Measurements from ENCODE around the gene INPP5F. TPM values are rescaled to one million over a fixed set of nuclear protein-coding genes. Genes with fewer than 3 reads are reported as not detected.
A peak's percentile ranks its signal among the peaks of the same experiment; 100 is the strongest.

The INPP5F gene, protein sequence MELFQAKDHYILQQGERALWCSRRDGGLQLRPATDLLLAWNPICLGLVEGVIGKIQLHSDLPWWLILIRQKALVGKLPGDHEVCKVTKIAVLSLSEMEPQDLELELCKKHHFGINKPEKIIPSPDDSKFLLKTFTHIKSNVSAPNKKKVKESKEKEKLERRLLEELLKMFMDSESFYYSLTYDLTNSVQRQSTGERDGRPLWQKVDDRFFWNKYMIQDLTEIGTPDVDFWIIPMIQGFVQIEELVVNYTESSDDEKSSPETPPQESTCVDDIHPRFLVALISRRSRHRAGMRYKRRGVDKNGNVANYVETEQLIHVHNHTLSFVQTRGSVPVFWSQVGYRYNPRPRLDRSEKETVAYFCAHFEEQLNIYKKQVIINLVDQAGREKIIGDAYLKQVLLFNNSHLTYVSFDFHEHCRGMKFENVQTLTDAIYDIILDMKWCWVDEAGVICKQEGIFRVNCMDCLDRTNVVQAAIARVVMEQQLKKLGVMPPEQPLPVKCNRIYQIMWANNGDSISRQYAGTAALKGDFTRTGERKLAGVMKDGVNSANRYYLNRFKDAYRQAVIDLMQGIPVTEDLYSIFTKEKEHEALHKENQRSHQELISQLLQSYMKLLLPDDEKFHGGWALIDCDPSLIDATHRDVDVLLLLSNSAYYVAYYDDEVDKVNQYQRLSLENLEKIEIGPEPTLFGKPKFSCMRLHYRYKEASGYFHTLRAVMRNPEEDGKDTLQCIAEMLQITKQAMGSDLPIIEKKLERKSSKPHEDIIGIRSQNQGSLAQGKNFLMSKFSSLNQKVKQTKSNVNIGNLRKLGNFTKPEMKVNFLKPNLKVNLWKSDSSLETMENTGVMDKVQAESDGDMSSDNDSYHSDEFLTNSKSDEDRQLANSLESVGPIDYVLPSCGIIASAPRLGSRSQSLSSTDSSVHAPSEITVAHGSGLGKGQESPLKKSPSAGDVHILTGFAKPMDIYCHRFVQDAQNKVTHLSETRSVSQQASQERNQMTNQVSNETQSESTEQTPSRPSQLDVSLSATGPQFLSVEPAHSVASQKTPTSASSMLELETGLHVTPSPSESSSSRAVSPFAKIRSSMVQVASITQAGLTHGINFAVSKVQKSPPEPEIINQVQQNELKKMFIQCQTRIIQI
- polyA plus RNA-seq (2013) = 10.8 TPM

DNA sequence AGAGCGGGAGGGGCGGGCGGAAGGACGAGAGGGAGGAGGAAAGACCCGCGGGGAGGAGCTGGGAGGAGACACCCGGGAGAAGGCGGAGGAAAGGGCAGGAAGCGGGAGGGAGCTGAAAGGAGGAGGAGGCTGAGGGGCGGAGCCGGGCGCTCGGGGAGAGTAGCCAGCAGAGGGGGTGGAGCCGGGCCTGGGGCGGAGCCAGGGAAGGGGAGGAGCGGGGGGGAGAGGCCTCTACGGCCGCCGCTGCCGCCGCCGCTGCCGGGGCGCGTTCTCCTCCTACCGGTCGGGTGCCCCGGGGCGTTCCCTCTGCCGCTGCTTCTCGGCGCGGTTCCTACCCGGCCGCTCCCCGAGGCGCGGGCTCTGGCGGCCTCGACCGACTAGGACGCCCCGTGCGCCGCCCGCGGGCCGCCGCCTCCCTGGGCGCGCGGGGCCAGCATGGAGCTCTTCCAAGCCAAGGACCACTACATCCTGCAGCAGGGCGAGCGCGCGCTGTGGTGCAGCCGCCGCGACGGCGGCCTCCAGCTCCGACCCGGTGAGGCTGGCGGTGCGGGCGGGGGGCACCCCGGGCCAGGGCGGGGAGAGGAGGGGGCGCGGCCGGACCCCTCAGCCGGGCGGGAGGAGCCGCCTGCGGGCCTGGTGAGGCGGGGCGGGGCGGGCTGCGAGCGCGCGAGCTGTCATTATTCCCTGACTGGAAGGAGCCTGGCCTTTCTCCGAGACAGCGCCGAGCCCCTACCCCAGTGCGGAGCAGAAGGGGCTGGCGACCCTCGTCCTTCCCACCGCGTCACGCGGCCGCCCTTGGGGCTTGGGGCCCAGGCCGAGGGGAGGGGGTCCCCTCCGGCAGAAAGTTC is at the start of gene INPP5F:
Gene INPP5F (plus strand): TSS at position 223 of the 848 bp plus-strand sequence. CDS start 213 bp downstream, at position 436.
- Histone ChIP-seq H3K27me3 (replicated peaks in 2 of 5; ENCODE audit: control insufficient read depth in 4 of 5, insufficient read depth in 5 of 5, low read length in 4 of 5) (no peaks in the 10 kb centered on the region), H3K4me3 (ENCODE audit: control insufficient read depth in 1 of 7, extremely low read depth in 1 of 7, insufficient read depth in 4 of 7, low read depth in 2 of 7, low read length in 6 of 7) (peak within 1 kb of the TSS; percentile 52 to 92 (median 85)), H3K9me3 (ENCODE audit: control extremely low read depth in 1 of 5, control insufficient read depth in 4 of 5, insufficient read depth in 2 of 5, low read depth in 1 of 5, low read length in 4 of 5) (no peaks in the 10 kb centered on the region), H3K4me1 (ENCODE audit: control extremely low read depth in 1 of 4, control insufficient read depth in 4 of 4, insufficient read depth in 4 of 4, low read length in 3 of 4) (peaks cover 6 to 46% (median 33%) of the 10 kb centered on the region in 4 experiments), H3K27ac (ENCODE audit: insufficient read depth in 1 of 2, low read depth in 1 of 2, low read length in 2 of 2, poor library complexity in 1 of 2, severe bottlenecking in 2 of 2) (peak within 1 kb of the TSS; percentile 40 to 85), H3K36me3 (ENCODE audit: control insufficient read depth in 4 of 4, insufficient read depth in 4 of 4, low read length in 3 of 4) (peaks cover 0 to 3% (median 0%) of the 10 kb centered on the region in 4 experiments)
- peak; percentile 96 for DNase-seq
- WGBS (ENCODE audit: insufficient coverage) = under 1% methylated on average over 88 of the region's 95 CpGs
- CTCF ChIA-PET = interaction anchor here (1.0 to 5.8 kb wide), 14 partner anchors 9 to 122 kb away, joined by 3 to 26 read pairs (median 4); no protein-coding TSS in a partner anchor
- POLR2A ChIA-PET = interaction anchor here (0.6 to 1.4 kb wide), 8 partner anchors 11 to 633 kb away, joined by 3 to 5 read pairs (median 3); no protein-coding TSS in a partner anchor

DNA sequence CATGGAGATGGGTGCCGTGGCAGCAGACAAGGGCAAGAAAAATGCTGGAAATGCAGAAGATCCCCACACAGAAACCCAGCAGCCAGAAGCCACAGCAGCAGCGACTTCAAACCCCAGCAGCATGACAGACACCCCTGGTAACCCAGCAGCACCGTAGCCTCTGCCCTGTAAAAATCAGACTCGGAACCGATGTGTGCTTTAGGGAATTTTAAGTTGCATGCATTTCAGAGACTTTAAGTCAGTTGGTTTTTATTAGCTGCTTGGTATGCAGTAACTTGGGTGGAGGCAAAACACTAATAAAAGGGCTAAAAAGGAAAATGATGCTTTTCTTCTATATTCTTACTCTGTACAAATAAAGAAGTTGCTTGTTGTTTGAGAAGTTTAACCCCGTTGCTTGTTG is 48.7 kb upstream of the INPP5F start:
- WGBS (ENCODE audit: insufficient coverage) = 100% methylated on average over 2 of the region's 6 CpGs
- no peak for DNase-seq
- no peaks in the 10 kb centered on the region for H3K27me3 ChIP-seq (replicated peaks in 2 of 5; ENCODE audit: control insufficient read depth in 4 of 5, insufficient read depth in 5 of 5, low read length in 4 of 5)
- ChIA-PET POLR2A (no interaction called here), CTCF (no interaction called here)
- H3K4me1 ChIP-seq (ENCODE audit: control extremely low read depth in 1 of 4, control insufficient read depth in 4 of 4, insufficient read depth in 4 of 4, low read length in 3 of 4) = peaks cover 0 to 10% (median 6%) of the 10 kb centered on the region in 4 experiments
- no peaks in the 10 kb centered on the region for H3K9me3 ChIP-seq (ENCODE audit: control extremely low read depth in 1 of 5, control insufficient read depth in 4 of 5, insufficient read depth in 2 of 5, low read depth in 1 of 5, low read length in 4 of 5)
- peaks cover 2 to 43% (median 13%) of the 10 kb centered on the region in 4 experiments for H3K36me3 ChIP-seq (ENCODE audit: control insufficient read depth in 4 of 4, insufficient read depth in 4 of 4, low read length in 3 of 4)
- no peak overlapping the region for H3K27ac ChIP-seq (ENCODE audit: insufficient read depth in 1 of 2, low read depth in 1 of 2, low read length in 2 of 2, poor library complexity in 1 of 2, severe bottlenecking in 2 of 2)
- no peak overlapping the region for H3K4me3 ChIP-seq (ENCODE audit: control insufficient read depth in 1 of 7, extremely low read depth in 1 of 7, insufficient read depth in 4 of 7, low read depth in 2 of 7, low read length in 6 of 7)

DNA sequence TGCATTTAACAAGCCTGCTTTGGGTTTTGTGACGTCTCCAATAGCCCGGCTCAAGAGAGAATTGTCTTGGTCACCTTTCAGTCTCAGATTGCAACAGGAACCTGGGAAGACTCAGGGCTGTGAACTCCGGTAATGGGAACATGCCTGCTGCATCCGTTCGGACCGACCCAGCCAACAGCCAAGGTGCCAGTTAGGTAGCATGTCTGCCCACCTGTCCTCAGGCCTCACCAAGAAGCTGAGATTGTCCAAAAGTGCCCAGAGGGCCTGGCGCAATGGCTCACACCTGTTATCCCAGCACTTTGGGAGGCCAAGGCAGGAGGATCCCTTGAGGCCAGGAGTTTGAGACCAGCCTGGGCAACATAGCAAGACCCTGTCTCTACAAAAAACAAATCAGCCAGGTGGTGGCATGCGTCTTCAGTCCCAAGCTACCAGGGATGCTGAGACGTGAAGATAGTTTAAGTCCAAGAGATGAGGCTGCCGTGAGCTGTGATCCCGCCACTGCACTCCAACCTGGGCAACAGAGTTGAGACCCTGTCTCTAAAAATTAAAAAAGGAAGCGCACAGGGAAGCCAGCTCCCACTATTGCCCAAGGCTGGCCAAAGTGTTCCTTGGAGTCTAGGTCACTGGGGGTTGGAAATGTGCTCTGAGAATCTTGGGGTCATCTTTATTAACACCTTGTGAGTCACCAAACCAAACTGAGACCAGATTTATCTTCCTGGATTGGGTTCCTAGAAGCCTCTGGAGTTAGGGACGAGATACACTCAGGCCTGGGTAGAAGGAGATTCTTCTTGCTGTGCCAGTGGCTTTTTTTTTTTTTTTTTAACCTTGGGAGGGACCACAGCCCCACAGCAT is 47.7 kb upstream of the INPP5F start:
- no peak for DNase-seq
- POLR2A ChIA-PET = no interaction called here
- no peak overlapping the region for H3K27ac ChIP-seq (ENCODE audit: insufficient read depth in 1 of 2, low read depth in 1 of 2, low read length in 2 of 2, poor library complexity in 1 of 2, severe bottlenecking in 2 of 2)

DNA sequence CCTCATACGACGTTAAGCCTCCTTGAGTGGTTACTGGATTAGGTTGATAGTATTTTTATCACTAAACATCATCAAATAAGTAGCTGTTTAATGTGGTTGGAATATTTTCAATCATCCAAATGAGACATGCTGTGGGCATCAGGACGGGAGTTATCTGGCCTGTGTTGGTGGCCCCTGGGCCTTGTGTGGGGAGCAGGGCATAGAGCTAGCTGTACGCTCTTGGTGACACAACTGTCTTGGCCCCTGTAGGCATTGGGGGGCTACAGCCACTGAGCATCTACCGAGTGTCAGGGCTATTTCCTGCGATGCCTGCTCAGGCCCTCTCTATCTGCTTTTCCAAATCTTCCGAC is 46.4 kb upstream of the INPP5F start:
- peaks cover 0 to 12% (median 8%) of the 10 kb centered on the region in 4 experiments for H3K4me1 ChIP-seq (ENCODE audit: control extremely low read depth in 1 of 4, control insufficient read depth in 4 of 4, insufficient read depth in 4 of 4, low read length in 3 of 4)
- no peaks in the 10 kb centered on the region for H3K27me3 ChIP-seq (replicated peaks in 2 of 5; ENCODE audit: control insufficient read depth in 4 of 5, insufficient read depth in 5 of 5, low read length in 4 of 5)
- no peak for DNase-seq
- CTCF ChIA-PET = interaction anchor here (1.0 to 1.1 kb wide), 2 partner anchors 8 to 9 kb away, joined by 3 to 4 read pairs; no protein-coding TSS in a partner anchor
- WGBS (ENCODE audit: insufficient coverage) = 95% methylated on average over 3 of the region's 7 CpGs
- no peak overlapping the region for H3K27ac ChIP-seq (ENCODE audit: insufficient read depth in 1 of 2, low read depth in 1 of 2, low read length in 2 of 2, poor library complexity in 1 of 2, severe bottlenecking in 2 of 2)
- H3K36me3 ChIP-seq (ENCODE audit: control insufficient read depth in 4 of 4, insufficient read depth in 4 of 4, low read length in 3 of 4) = peaks cover 0 to 22% (median 6%) of the 10 kb centered on the region in 4 experiments
- POLR2A ChIA-PET = no interaction called here
- H3K9me3 ChIP-seq (ENCODE audit: control extremely low read depth in 1 of 5, control insufficient read depth in 4 of 5, insufficient read depth in 2 of 5, low read depth in 1 of 5, low read length in 4 of 5) = no peaks in the 10 kb centered on the region
- no peak overlapping the region for H3K4me3 ChIP-seq (ENCODE audit: control insufficient read depth in 1 of 7, extremely low read depth in 1 of 7, insufficient read depth in 4 of 7, low read depth in 2 of 7, low read length in 6 of 7)

More for the DNA sequence above, 47.7 kb upstream of the INPP5F start:
- Histone ChIP-seq H3K9me3 (ENCODE audit: control extremely low read depth in 1 of 5, control insufficient read depth in 4 of 5, insufficient read depth in 2 of 5, low read depth in 1 of 5, low read length in 4 of 5) (no peaks in the 10 kb centered on the region), H3K27me3 (replicated peaks in 2 of 5; ENCODE audit: control insufficient read depth in 4 of 5, insufficient read depth in 5 of 5, low read length in 4 of 5) (no peaks in the 10 kb centered on the region), H3K4me1 (ENCODE audit: control extremely low read depth in 1 of 4, control insufficient read depth in 4 of 4, insufficient read depth in 4 of 4, low read length in 3 of 4) (peaks cover 0 to 12% (median 8%) of the 10 kb centered on the region in 4 experiments), H3K36me3 (ENCODE audit: control insufficient read depth in 4 of 4, insufficient read depth in 4 of 4, low read length in 3 of 4) (peaks cover 0 to 33% (median 6%) of the 10 kb centered on the region in 4 experiments), H3K4me3 (ENCODE audit: control insufficient read depth in 1 of 7, extremely low read depth in 1 of 7, insufficient read depth in 4 of 7, low read depth in 2 of 7, low read length in 6 of 7) (no peak overlapping the region)
- WGBS (ENCODE audit: insufficient coverage) = 95% methylated on average over 12 of the region's 13 CpGs
- CTCF ChIA-PET = no interaction called here

DNA sequence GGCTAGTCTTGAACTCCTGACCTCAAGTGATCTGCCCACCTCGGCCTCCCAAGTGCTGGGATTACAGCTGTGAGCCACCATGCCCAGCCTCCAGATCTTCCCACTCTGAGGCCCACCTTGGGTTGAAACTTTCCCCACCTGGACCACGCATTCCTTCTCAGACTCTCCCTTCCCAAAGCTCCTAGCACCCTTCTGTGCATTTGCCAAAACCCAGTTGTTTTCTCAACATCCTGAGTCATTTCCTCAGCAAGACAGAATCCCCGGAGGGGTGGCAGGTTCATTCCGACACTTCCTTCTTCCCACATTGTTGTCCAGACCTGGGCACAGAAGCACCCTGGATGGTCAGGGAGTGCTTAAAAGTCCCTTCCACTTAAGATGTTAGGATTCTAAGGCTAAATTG is 45.8 kb upstream of the INPP5F start:
- H3K27ac ChIP-seq (ENCODE audit: insufficient read depth in 1 of 2, low read depth in 1 of 2, low read length in 2 of 2, poor library complexity in 1 of 2, severe bottlenecking in 2 of 2) = no peak overlapping the region
- H3K36me3 ChIP-seq (ENCODE audit: control insufficient read depth in 4 of 4, insufficient read depth in 4 of 4, low read length in 3 of 4) = peaks cover 0 to 22% (median 6%) of the 10 kb centered on the region in 4 experiments
- peaks cover 0 to 12% (median 8%) of the 10 kb centered on the region in 4 experiments for H3K4me1 ChIP-seq (ENCODE audit: control extremely low read depth in 1 of 4, control insufficient read depth in 4 of 4, insufficient read depth in 4 of 4, low read length in 3 of 4)
- 53% methylated on average over 2 of the region's 4 CpGs for WGBS (ENCODE audit: insufficient coverage)
- CTCF ChIA-PET = interaction anchor here (1.0 to 1.1 kb wide), 3 partner anchors 8 to 78 kb away, joined by 3 to 4 read pairs (median 3); no protein-coding TSS in a partner anchor
- POLR2A ChIA-PET = no interaction called here
- no peaks in the 10 kb centered on the region for H3K9me3 ChIP-seq (ENCODE audit: control extremely low read depth in 1 of 5, control insufficient read depth in 4 of 5, insufficient read depth in 2 of 5, low read depth in 1 of 5, low read length in 4 of 5)
- peak in 1 of 3 donors; percentile 22 for DNase-seq
- H3K4me3 ChIP-seq (ENCODE audit: control insufficient read depth in 1 of 7, extremely low read depth in 1 of 7, insufficient read depth in 4 of 7, low read depth in 2 of 7, low read length in 6 of 7) = no peak overlapping the region
- H3K27me3 ChIP-seq (replicated peaks in 2 of 5; ENCODE audit: control insufficient read depth in 4 of 5, insufficient read depth in 5 of 5, low read length in 4 of 5) = no peaks in the 10 kb centered on the region

Data from common myeloid progenitor, CD34-positive (primary cell).